Chondrocyte (in vitro differentiated cells): ENCODE results near the gene YARS2. TPM values are rescaled to one million over a fixed set of nuclear protein-coding genes. Genes with fewer than 3 reads are reported as not detected.

ENCODE experiments used
- DNase-seq: peaks from one replicate; pipeline ENCODE4 v3.0.0; 2021; ENCODE audit warnings: mixed read lengths, low spot score
- H3K27ac Mint-ChIP-seq: one replicate; pipeline ENCODE4 v1.8.0; 2021; ENCODE audit warnings: mild to moderate bottlenecking, moderate library complexity, mixed read lengths; ENCODE audit not compliant: unreplicated experiment
- H3K27me3 Mint-ChIP-seq: 2 replicates; pipeline ENCODE4 v1.8.0; 2021; ENCODE audit warnings: low read depth, mixed read lengths
- H3K36me3 Mint-ChIP-seq: 2 replicates; pipeline ENCODE4 v1.8.0; 2021; ENCODE audit warnings: low read depth, mixed read lengths
- H3K4me1 Mint-ChIP-seq: 2 replicates; pipeline ENCODE4 v1.8.0; 2021; ENCODE audit warnings: low read depth, mild to moderate bottlenecking, mixed read lengths
- H3K4me3 Mint-ChIP-seq: one replicate; pipeline ENCODE4 v1.8.0; 2021; ENCODE audit warnings: mild to moderate bottlenecking, moderate library complexity, mixed read lengths; ENCODE audit not compliant: unreplicated experiment
- H3K9me3 Mint-ChIP-seq: 2 replicates; pipeline ENCODE4 v1.8.0; 2021; ENCODE audit warnings: low read depth, mixed read lengths
- long read RNA-seq: library from polyadenylated mRNA; stranded (forward); transcript quantifications from one replicate; pipeline ENCODE4 v2.0.0, GENCODE V29; 2021
- total RNA-seq: library from RNA; stranded (reverse); gene quantifications from 3 replicates; pipeline ENCODE4 v1.2.1, GENCODE V29; 2021
- TF ChIP-seq, protein P1 (sequence below): fragments of 200-600 bp; sonication (generic); IDR thresholded peaks from 2 replicates; pipeline ENCODE4 v1.5.0; 2021; ENCODE audit warnings: antibody characterized with exemption, mild to moderate bottlenecking, moderate library complexity

YARS2 gene
- 16.0 to 19.1 TPM (median 18.6 TPM) in 3 replicates for total RNA-seq
- long read RNA-seq, transcript YARS2-201 (5 exons, 2,122 nt), result major isoform, 23 of 25 reads
- long read RNA-seq, partial matches to known transcripts, result 1 of 25 reads
- long read RNA-seq, other reads (novel, unspliced or antisense), result 1 of 25 reads

DNA sequence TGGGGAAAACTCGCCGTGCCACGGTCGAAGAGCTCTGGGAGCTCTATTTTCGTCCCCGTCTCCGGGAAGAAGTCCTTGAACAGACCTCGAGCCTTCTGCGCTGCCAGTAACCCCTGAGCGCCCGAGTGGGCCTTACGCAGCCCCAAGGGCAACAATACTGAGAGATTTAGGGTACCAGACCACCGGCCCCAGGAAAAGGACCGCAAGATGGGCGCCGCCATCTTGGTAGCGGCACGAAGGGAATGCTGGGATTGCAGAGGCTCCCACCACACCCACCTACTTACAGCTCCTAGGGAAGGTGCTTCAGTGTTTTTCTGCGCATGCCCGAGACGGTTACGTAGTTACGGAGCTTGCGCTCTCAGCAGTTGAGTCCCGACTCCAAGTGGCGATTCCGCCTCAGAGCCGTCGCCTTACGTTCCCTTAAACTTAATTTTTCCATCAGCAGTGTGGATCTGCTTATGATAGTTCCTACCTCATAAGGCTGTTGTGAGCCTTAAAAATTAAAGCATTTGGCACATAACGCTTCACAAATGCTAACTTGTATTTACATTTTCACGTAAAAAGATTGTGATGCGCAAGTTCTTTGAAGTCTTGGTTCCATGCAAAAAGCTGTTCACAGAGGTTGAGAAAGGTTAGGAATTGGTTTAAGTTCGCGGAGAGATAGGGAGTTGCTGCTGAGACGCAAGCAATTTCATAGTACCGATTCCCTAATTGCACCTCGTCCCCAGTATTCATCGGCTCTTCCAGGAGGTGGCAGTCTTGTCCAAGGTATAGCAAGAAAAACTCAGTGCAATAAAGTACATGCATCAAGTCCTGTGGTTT, at the start of gene YARS2:
Gene YARS2 (minus strand): TSS at position 244 of the 822 bp plus-strand sequence. CDS start 23 bp downstream, at position 221.
- peak; percentile 98 for DNase-seq
- peak within 1 kb of the TSS; percentile 89 for H3K4me3 Mint-ChIP-seq
- peak within 1 kb of the TSS; percentile 86 for H3K27ac Mint-ChIP-seq
- H3K27me3 Mint-ChIP-seq, result peaks cover 4% of the 10 kb centered on the region
- H3K9me3 Mint-ChIP-seq, result no peaks in the 10 kb centered on the region
- TF ChIP-seq, protein P1, sequence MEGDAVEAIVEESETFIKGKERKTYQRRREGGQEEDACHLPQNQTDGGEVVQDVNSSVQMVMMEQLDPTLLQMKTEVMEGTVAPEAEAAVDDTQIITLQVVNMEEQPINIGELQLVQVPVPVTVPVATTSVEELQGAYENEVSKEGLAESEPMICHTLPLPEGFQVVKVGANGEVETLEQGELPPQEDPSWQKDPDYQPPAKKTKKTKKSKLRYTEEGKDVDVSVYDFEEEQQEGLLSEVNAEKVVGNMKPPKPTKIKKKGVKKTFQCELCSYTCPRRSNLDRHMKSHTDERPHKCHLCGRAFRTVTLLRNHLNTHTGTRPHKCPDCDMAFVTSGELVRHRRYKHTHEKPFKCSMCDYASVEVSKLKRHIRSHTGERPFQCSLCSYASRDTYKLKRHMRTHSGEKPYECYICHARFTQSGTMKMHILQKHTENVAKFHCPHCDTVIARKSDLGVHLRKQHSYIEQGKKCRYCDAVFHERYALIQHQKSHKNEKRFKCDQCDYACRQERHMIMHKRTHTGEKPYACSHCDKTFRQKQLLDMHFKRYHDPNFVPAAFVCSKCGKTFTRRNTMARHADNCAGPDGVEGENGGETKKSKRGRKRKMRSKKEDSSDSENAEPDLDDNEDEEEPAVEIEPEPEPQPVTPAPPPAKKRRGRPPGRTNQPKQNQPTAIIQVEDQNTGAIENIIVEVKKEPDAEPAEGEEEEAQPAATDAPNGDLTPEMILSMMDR, result peak; percentile 99
- peaks cover 26% of the 10 kb centered on the region for H3K4me1 Mint-ChIP-seq
- peaks cover 6% of the 10 kb centered on the region for H3K36me3 Mint-ChIP-seq

DNA sequence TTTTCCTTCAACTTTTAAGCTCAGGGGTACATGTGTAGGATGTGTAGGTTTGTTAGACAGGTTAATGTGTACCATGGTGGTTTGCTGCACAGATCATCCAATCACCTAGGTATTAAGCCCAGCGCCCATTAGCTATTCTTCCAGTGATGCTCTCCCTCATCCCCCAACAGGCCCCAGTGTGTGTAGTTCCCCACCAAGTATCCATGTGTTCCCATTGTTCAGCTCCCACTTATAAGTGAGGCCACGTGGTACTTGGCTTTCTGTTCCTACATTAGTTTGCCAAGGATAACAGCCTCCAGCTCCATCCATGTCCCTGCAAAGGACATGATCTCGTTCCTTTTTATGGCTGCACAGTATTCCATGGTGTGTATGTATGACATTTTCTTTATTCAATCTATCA, 48.6 kb upstream of the YARS2 start:
- TF ChIP-seq, protein P1, result no peak
- H3K27me3 Mint-ChIP-seq, result peaks cover 4% of the 10 kb centered on the region
- H3K4me1 Mint-ChIP-seq, result no peaks in the 10 kb centered on the region
- peaks cover 44% of the 10 kb centered on the region for H3K9me3 Mint-ChIP-seq
- no peak overlapping the region for H3K4me3 Mint-ChIP-seq
- H3K36me3 Mint-ChIP-seq, result peaks cover 4% of the 10 kb centered on the region
- H3K27ac Mint-ChIP-seq, result no peak overlapping the region
- no peak for DNase-seq

DNA sequence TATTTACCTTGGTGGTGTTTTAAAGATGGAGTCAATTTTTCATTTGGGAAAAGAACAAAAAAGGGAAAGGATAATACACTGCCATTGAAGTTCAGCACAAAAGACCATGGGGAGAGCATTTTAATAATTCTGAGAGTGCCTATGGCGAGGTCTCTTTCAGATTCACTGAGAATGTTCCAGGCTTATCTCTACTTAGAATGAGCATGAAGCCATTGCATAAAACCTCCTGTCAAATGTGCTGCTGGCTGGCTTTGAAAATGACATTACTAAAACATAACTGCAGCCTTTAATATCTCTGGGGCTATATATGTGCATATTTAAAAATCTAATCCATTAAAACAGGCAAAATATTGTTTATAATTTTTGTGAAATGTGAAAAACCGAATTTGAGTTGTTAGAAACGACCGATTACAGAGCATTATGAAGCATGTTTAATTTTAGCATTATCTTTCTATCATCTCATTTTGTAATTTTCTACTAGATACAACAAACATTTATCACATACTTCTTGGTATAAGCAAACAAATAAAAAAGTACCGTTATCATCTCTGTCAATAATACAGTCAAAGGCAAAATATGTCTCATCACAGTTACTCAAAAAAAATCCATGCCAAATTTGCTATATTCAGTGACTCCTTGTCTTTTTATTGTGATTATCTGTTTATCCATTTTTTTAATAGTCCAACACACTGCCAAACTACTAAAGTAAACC, 45.7 kb upstream of the YARS2 start:
- Mint-ChIP-seq H3K4me1 (no peaks in the 10 kb centered on the region), H3K27me3 (peaks cover 4% of the 10 kb centered on the region), H3K4me3 (no peak overlapping the region), H3K36me3 (no peaks in the 10 kb centered on the region), H3K9me3 (peaks cover 26% of the 10 kb centered on the region), H3K27ac (no peak overlapping the region)
- TF ChIP-seq, protein P1, result no peak
- no peak for DNase-seq

DNA sequence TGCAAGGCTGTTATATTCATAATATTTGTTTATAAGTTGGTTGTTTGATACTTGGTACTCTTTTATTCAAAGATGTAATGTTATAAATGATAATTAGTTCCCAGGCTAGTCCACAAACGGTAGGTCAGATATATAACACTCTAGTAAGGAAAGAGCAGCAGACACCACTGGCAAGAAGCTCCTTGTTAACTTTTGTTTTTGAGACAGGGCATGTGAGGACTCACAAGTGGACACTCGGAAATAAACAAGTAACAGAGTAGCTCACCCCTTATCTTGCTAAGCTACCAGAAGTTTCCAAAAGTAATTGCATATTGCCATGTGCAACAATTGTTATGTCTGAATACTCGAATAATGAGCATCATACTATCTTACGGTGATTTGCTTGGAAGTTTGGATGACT, 38.6 kb upstream of the YARS2 start:
- Mint-ChIP-seq H3K27me3 (no peaks in the 10 kb centered on the region), H3K9me3 (peaks cover 8% of the 10 kb centered on the region), H3K4me1 (no peaks in the 10 kb centered on the region), H3K4me3 (no peak overlapping the region), H3K36me3 (no peaks in the 10 kb centered on the region), H3K27ac (no peak overlapping the region)
- TF ChIP-seq, protein P1, result no peak
- DNase-seq, result no peak

DNA sequence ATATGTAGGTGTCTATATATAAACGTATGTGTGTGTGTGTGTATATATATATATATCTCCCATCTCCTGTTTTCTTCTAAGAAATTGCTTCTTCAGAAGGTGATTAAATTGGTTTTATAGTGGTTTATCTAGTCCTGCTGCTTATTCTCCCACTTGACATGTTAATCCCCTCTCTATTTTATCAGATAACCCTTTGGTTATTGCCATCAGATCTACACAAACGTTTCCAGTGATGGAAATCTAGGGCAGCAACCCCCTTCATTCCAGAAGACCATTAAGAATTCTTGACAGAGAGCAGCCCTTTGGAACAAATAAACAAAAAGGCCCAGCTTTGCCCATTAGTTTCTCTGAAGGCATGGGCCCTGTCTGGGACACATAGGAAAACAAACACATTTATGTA, 34.2 kb upstream of the YARS2 start:
- no peaks in the 10 kb centered on the region for H3K36me3 Mint-ChIP-seq
- H3K9me3 Mint-ChIP-seq, result no peaks in the 10 kb centered on the region
- TF ChIP-seq, protein P1, result no peak
- no peak overlapping the region for H3K27ac Mint-ChIP-seq
- no peak overlapping the region for H3K4me3 Mint-ChIP-seq
- peaks cover 3% of the 10 kb centered on the region for H3K27me3 Mint-ChIP-seq
- DNase-seq, result no peak
- no peaks in the 10 kb centered on the region for H3K4me1 Mint-ChIP-seq
